ENCODE measurements around the gene TAPBPL.
"Not testable (repeated sequence)": the region's sequence is repeated elsewhere in the genome, so short reads cannot be mapped to it uniquely, and the experiment has no call there.

TAPBPL gene

DNA sequence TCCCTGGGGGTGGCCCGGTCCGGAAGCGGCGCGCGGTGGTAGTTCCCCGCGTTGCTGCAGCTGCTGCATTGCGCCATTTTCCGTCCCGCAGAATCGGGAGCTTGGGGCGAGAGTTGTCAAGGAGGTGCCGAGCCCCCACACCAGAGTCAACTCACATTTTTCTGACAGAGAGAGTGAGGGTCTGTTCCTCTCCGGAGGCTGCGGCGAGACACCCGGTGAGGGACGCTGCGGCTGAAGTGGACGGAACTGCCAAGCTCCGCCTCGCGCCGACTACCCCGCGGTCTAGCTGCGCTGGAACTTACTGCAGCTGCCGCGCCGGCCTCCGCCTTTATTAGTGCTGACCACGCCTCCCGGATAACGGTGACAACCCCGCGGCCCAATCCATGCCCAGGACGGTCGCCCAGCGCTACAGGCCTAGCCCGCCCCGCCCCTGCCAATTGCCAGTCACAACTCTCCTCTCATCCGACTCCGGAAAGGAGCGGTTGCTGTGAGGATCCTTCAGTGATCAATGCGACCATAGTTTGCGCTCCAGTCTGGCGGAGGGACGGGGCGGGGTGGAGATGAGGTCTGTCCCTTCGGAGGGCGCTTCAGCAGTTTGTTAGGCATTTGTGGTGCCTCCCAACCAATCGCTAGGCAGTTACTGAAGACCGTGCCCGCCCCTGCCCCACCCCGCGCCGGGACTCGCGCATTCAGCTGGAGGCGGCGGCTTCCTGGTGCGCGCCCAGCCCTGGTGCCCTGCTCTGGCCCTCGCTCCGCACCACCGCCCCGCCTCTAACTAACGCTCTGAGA, 18.7 kb downstream of the TAPBPL start, which contains the start of gene VAMP1:
Gene VAMP1 (minus strand): TSS at position 303 of the 789 bp plus-strand sequence. CDS start 146 bp downstream, at position 157.
- TF ChIP-seq, protein P1, sequence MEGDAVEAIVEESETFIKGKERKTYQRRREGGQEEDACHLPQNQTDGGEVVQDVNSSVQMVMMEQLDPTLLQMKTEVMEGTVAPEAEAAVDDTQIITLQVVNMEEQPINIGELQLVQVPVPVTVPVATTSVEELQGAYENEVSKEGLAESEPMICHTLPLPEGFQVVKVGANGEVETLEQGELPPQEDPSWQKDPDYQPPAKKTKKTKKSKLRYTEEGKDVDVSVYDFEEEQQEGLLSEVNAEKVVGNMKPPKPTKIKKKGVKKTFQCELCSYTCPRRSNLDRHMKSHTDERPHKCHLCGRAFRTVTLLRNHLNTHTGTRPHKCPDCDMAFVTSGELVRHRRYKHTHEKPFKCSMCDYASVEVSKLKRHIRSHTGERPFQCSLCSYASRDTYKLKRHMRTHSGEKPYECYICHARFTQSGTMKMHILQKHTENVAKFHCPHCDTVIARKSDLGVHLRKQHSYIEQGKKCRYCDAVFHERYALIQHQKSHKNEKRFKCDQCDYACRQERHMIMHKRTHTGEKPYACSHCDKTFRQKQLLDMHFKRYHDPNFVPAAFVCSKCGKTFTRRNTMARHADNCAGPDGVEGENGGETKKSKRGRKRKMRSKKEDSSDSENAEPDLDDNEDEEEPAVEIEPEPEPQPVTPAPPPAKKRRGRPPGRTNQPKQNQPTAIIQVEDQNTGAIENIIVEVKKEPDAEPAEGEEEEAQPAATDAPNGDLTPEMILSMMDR (IDR thresholded peaks at IDR 0.05; ENCODE audit: low read depth, low read length) = no peak; the same call in 1 of the 2 replicates
- DNase-seq (ENCODE audit: extremely low read depth, low read depth) = peak; percentile 89

DNA sequence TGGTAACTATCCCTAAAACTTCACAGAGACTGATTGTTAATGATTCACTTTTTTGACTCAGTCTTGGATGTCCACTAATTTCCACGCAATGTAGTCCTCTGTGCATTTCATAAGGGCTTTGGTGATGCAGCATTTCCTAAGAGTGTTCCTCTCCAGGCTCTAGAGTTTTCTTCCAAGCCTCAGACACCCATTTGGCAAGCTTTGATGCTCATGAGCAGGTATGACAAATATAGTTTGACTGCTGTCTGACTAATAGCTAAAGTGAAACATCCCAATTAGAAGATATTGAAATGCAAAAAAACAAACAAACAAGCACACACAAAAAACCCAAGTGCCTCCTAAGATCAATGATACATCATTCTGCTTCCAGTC, 20.1 kb downstream of the TAPBPL start:
- TF ChIP-seq, protein P1 (IDR thresholded peaks at IDR 0.05; ENCODE audit: low read depth, low read length) = no peak
- DNase-seq (ENCODE audit: extremely low read depth, low read depth) = no peak

DNA sequence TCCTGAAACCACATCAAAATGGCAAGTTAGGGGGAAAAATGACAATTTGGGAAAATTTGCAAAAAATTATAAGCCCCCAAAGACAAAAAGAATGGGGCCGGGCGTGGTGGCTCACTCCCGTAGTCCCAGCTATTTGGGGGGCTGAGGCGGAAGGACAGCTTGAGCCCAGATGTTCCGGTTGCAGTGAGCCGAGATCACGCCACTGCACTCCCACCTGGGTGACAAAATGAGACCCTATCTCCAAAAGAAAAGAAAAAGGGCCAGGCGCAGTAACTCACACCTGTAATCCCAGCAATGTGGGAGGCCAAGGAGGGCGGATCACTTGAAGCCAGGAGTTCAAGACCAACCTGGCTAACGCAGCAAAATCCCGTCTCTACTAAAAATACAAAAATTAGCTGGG, 20.6 kb downstream of the TAPBPL start:
- TF ChIP-seq, protein P1 (IDR thresholded peaks at IDR 0.05; ENCODE audit: low read depth, low read length) = no peak

DNA sequence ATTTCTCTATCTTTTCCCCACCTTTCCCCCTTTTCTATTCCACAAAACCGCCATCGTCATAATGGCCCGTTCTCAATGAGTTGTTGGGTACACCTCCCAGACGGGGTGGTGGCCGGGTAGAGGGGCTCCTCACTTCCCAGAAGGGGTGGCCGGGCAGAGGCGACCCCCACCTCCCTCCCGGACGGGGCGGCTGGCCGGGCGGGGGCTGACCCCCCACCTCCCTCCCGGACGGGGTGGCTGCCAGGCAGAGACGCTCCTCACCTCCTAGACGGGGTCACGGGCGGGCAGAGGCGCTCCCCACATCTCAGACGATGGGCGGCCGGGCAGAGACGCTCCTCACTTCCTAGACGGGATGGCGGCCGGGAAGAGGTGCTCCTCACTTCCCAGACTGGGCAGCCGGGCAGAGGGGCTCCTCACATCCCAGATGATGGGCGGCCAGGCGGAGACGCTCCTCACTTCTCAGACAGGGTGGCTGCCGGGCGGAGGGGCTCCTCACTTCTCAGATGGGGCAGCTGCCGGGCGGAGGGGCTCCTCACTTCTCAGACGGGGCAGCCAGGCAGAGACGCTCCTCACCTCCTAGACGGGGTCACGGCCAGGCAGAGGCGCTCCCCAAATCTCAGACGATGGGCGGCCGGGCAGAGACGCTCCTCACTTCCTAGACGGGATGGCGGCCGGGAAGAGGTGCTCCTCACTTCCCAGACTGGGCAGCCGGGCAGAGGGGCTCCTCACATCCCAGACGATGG, 23.6 kb downstream of the TAPBPL start:
- not testable (repeated sequence) for DNase-seq (ENCODE audit: extremely low read depth, low read depth)

More for the DNA sequence above, 20.6 kb downstream of the TAPBPL start:
- no peak for DNase-seq (ENCODE audit: extremely low read depth, low read depth)

DNA sequence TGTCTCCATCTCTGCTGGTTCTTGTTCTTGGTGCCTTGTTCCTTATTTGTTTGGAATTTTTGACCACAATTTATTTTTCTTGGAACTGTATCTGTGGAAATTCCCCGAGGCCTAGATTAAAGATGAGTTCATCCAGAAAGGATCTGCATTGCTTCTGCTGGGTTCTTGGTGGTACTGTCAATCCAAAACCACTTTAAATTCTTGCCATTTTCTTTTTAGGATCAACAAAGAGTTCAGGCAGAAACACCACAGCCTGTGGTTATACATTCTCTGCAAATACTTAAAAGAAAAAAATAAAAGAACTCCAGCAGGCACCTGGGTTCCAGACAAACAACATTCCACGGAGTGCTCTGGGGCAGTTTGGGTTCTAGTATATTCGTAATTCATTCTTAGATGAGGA, 24.6 kb downstream of the TAPBPL start:
- TF ChIP-seq, protein P1 (IDR thresholded peaks at IDR 0.05; ENCODE audit: low read depth, low read length) = no peak
- DNase-seq (ENCODE audit: extremely low read depth, low read depth) = peak; percentile 67

DNA sequence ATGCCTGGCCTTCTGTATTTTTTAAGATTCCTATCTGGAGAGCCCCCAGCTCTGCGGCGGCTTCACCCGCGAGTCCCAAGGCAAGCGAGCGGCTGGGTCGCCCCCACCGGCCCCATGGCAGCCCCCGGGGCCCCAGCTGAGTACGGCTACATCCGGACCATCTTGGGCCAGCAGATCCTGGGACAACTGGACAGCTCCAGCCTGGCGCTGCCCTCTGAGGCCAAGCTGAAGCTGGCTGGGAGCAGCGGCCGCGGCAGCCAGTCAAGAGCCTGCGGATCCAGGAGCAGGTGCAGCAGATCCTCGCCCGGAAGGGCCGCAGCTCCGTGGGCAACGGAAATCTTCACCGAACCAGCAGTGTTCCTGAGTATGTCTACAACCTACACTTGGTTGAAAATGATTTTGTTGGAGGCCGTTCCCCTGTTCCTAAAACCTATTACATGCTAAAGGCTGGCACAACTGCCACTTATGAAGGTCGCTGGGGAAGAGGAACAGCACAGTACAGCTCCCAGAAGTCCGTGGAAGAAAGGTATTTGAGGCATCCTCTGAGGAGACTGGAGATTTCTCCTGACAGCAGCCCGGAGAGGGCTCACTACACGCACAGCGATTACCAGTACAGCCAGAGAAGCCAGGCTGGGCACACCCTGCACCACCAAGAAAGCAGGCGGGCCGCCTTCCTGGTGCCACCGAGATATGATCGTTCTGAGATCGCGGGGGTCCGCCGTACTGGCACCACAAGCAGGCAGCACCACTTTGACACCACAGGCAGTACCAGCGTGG, 25.9 kb downstream of the TAPBPL start:
- not testable (repeated sequence) for DNase-seq (ENCODE audit: extremely low read depth, low read depth)

DNA sequence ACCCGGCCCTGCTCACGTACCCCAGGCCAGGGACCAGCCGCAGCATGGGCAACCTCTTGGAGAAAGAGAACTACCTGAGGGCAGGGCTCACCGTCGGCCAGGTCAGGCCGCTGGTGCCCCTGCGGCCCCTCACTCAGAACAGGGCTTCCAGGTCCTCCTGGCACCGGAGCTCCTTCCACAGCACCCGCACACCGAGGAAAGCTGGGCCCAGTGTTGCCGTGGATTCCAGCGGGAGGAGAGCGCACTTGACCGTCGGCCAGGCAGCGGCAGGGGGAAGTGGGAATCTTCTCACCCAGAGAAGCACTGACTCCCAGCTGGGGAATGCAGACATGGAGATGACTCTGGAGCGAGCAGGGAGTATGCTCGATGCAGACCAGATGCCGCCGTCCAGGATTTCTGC, 26.6 kb downstream of the TAPBPL start:
- DNase-seq (ENCODE audit: extremely low read depth, low read depth) = no peak
- TF ChIP-seq, protein P1 (IDR thresholded peaks at IDR 0.05; ENCODE audit: low read depth, low read length) = no peak

DNA sequence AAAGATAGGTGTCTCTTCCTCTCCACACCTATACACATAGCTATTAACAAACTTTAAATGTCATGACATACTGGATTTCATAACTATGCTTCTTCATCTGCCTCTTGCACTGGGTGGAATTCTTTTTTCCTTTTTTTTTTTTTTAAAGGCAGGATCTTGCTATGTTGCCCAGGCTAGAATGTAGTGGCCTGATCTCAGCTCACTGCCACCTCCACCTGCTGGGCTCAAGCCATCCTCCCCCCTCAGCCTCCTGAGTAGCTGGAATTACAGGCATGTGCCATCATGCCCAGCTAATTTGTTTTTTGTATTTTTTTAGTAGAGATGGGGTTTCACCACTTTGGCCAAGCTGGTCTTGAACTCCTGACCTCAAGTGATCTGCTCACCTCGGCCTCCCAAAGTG, 36.4 kb downstream of the TAPBPL start:
- DNase-seq (ENCODE audit: extremely low read depth, low read depth) = no peak
- TF ChIP-seq, protein P1 (IDR thresholded peaks at IDR 0.05; ENCODE audit: low read depth, low read length) = no peak

Data from AG09319 (cell line).